HG03571 (cell line): ENCODE data around the gene USF2.
A peak's percentile ranks its signal among the peaks of the same experiment; 100 is the strongest.

Experiments used
- ATAC-seq: cut with Tn5 transposase; IDR thresholded peaks from one replicate; pipeline ENCODE4 v1.9.1; 2021; ENCODE audit not compliant: unreplicated experiment

Gene USF2

DNA sequence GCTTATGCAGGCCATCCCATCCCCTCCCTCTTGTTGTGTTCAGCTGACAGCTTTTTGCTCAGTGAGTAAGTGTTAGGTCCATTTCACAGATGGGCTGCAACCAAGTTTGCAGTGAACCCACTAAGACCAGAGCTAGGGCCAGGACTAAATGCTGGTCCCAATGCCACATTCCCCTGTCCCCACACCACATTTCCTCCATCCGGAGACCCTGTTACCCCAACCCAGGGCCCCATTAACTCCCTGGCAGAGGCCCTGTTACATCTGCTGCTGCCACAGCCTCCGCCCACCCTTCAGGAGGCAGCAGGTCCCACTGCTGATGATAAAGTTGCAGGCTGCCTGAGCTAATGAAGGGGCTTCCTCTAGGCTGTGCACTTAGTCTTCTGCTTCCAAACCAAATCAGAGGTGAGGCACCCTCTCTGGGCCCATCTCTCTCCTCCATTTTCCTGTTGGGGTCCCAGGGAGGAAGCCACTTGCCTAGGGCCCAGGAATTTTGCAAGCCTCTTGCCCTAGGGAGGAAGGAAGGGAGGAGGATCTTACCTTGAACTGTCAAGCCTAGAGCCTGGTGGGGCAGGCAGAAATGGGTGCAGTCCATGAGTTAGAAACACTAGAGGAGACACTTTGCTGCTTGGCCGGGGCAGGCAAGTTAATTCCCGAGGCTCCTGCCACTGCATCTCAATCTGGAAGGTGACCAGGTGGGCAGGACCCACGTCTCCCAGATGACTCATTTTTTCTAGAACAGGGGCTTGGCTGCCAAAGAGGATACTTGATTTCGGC, 3.4 kb upstream of the USF2 start:
- ATAC-seq = no peak

- no peak for ATAC-seq
Observed at GRCh38 chr19:35265900-35266519, 2.8 kb upstream of the USF2 start.

- ATAC-seq = no peak
Observed at GRCh38 chr19:35266520-35267352, 2.0 kb upstream of the USF2 start.

GRCh38 chr19:35267353-35267817, 1.4 kb upstream of the USF2 start:
- ATAC-seq = no peak

DNA sequence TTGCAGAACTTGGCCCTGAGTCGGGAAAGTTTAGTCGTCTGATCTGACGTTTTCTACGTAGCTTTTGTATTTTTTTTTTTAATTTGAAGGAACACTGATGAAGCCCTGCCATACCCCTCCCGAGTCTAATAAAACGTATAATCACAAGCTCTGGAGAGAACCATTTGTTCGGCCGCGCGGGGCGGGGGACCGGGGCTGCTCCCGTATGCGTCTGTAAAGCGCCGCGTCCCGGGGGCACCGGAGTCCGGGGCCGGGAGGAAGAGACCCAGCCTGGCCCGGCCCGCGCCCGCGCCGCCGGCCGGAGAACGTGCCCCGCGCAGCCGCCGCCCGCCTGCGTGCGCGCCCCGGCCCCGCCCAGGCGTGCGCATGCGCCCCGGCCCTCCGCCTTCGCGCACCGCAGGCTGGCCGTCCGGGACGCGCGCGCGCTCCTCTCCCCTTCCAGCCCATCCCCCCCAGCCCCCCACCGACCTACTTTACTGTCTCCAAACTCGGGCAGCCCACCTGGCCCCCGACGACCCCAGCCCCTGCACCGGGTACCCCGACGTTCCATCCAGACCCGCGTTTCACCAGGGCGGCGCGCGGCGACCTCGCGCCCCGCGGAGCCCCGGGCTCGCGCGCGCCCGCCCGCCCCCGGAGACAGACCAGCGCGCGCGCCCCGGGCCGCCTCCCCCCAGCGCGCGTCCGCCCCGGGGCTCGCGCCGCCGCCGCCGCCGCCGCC, 785 bp upstream of the USF2 start:
- peak; percentile 34 for ATAC-seq

GRCh38 chr19:35269438-35270117, 816 bp downstream of the USF2 start:
- peak; percentile 44 for ATAC-seq

GRCh38 chr19:35270381-35270811, 1.6 kb downstream of the USF2 start:
- ATAC-seq = no peak

DNA sequence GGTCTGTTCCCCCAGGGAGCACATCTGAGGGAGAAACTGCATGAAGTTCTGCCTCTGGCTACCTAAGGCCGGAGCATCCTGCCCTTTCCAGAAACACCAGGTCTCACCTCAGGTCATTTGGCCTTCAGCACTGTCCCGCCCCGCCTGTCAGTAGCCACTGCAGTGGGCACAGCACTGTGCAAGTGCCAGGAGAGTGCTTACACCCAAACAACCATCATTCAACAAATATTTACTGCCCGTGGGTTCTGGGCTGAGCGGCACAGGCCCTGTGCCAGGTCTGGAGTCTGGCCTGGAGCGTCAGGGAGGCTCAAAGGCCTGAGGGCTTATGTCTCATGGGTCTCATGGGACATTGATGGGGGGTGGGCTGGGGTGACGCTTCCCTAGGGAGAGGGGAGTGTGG, 2.8 kb downstream of the USF2 start:
- no peak for ATAC-seq

DNA sequence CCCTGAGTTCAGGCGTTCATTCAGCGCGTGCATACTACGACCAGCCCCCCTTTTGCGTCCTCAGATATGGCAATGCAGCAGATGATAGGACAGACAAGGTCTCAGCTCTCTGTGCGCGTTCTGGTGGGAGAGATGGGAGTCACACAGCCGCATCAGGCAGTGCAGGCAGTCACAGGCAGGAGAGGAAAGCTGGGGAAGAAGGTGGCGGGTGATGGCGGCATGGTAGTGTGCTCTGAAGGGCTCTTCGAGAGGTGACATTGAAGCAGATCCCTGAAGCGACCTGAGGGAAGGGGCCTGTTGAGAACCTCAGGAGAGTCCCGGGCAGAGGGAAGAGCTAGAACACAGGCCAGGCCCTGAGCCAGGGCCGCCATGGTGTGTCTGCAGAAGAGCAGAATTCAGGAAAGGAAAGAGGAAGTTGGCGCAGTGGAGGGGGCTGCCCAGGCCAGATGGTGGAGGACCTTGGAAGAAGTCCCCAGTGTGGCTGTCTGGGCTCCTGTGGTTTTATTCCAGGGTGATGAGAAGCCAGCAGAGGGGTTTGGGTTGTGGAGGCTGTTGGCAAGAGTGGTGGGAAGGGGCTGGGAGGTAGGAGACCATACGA, 3.5 kb downstream of the USF2 start:
- ATAC-seq = no peak

DNA sequence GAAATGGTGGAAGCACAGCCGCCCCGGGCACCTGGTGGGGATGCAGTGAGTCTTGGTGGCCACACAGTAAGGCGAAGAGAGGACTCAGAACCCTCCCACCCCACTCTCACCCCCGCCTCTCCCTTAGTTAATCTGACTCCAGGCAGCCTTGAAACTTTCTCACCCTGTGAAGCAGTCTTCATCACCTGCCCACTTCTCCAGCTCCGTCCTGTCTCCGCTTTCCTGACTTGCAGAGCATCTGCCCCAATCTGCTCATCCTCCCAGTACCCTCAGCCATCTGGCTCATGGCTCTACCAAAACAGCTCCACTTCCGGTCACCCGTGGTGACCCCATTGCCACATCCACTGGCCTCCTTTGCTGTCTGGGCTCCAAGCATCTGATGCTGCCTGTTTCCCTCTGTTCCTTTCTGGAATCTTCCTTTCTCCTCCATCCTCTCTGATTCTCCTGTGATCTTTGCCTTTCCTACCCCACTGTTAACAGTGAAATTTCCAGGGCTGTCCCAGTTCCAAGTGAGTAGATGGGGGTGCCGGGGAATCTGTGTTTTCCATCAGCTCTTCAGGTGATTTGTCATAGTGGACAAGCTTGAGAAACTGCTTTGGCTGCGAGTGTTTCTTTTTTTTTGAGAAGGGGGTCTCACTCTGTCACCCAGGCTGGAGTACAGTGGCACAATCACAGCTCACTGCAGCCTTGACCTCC, 4.3 kb downstream of the USF2 start:
- ATAC-seq = no peak

DNA sequence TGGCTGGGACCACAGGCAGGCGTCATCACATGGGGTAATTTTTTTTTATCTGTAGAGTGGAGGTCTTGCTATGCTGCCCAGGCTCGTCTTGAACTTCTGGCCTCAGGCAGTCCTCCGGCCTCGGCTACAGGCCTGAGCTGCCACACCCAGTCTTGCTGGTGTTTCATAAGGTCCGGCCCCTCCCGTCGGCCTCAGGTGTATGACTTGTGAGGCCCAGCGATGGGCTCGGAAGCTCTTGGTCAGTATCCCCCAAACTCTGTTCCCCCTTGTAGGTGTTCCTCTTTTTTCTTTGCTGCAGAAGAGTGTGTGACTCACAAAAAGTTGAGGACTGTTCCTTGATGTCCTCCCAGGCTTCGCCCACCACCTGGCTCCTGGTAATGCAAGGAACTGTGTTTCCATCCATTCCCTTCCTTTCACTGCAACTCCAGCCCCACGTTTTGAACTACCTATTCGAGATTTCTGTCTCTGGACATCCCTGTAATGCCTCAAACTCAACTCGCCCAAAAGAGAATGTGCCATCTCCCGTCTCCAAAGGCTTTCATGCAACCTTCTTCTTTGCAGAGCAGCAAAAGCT, 5.0 kb downstream of the USF2 start:
- no peak for ATAC-seq

DNA sequence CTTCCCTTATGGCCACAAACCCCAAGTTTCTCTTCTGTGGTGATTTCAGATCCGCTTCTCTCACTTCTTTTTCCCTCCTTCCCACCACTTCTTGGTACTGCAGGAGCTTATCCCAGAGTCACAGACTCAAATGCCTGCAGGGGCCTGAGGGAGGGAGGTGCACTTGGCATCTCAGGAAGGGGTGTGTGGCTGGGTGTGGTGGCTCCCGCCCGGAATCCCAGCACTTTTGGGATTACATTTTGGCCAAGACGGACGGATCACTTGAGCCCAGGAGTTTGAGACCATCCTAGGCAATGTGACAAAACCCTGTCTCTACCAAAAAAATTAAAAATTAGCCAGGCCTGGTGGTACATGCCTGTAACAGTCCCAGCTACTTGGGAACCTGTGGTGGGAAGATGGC, 5.6 kb downstream of the USF2 start:
- ATAC-seq = no peak

GRCh38 chr19:35276706-35277281, 8.0 kb downstream of the USF2 start:
- ATAC-seq = no peak

GRCh38 chr19:35278578-35279284, 10.0 kb downstream of the USF2 start:
- ATAC-seq = no peak

- no peak for ATAC-seq
Observed at GRCh38 chr19:35279374-35279773, 10.6 kb downstream of the USF2 start.

GRCh38 chr19:35279985-35280821, 11.4 kb downstream of the USF2 start:
- no peak for ATAC-seq

DNA sequence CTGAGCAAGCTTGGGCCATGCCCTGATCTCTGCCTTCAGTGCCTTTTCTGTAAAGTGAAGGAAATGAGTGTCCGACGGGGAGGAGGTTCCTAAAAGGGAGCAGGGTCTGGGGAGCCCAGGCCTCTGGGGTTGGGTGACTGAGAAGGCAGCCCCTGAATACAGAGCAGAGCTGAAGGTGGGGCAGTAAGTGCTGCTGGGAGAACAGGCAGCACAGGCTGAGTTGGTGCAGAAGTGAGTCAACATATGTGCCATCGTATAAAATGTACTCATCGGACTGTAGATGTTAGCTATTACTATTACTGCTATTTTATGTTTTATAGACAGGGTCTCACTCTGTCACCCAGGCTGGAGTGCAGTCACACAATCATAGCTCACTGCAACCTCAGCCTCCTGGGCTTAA, 12.5 kb downstream of the USF2 start:
- ATAC-seq = no peak
